HUES64 (cell line): Measurements from ENCODE around the gene RCSD1.

Experiments
- H3K27ac ChIP-seq: 2 replicates; pipeline ENCODE4 v1.7.0; 2013; ENCODE audit warnings: low read depth, low read length, inconsistent platforms
- H3K27me3 ChIP-seq: 2 replicates; pipeline ENCODE4 v1.6.1; 2013; ENCODE audit warnings: mild to moderate bottlenecking, low read length; ENCODE audit not compliant: insufficient read depth
- H3K36me3 ChIP-seq: 2 replicates; pipeline ENCODE4 v1.6.1; 2013; ENCODE audit warnings: mild to moderate bottlenecking, low read length; ENCODE audit not compliant: insufficient read depth
- H3K4me1 ChIP-seq: 2 replicates; pipeline ENCODE4 v1.6.1; 2013; ENCODE audit warnings: mild to moderate bottlenecking, low read length, moderate library complexity; ENCODE audit not compliant: insufficient read depth
- H3K4me3 ChIP-seq: 2 replicates; pipeline ENCODE4 v1.5.1; 2013; ENCODE audit warnings: mild to moderate bottlenecking, low read length, moderate library complexity
- H3K9ac ChIP-seq: 2 replicates; pipeline ENCODE4 v1.6.1; 2013; ENCODE audit warnings: mild to moderate bottlenecking, low read depth, low read length
- H3K9me3 ChIP-seq: 2 replicates; pipeline ENCODE4 v1.6.1; 2013; ENCODE audit warnings: low read depth, low read length; ENCODE audit not compliant: insufficient read depth
- WGBS: fragments of 150-250, 120-280 bp; methylation state at CpG from one replicate; pipeline ENCODE4 v1.1.7; 2013; ENCODE audit warnings: missing lambda C conversion rate; 5-methylcytosine and 5-hydroxymethylcytosine counted together

RCSD1 gene

DNA sequence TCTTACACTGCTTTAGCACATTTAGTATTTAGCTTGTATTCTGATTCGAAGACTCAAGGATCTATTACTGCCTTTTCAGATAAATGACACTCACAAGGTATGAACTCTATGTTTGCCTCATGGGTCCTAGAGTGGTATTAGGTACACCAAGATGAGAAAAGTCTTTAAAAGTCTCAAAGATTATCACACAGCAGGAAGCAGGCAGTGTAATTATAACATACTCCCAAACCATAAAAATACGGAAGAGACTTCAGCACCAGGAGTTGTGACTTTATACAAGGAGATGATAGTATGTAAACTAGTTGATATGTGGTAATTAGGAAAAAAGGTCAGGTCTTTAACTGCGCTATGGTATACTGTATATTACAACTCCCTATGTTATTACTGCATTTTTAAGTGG lies 11.2 kb upstream of the RCSD1 start:
- no peak overlapping the region for H3K4me3 ChIP-seq
- H3K27me3 ChIP-seq = peaks cover under 1% of the 10 kb centered on the region
- H3K9me3 ChIP-seq = peaks cover 7% of the 10 kb centered on the region; the same call in 1 of the 2 replicates
- no peak overlapping the region for H3K27ac ChIP-seq
- peaks cover 13% of the 10 kb centered on the region for H3K4me1 ChIP-seq
- no peak overlapping the region for H3K9ac ChIP-seq
- H3K36me3 ChIP-seq = no peaks in the 10 kb centered on the region
- 100% methylated on average over 1 of the region's 3 CpGs for WGBS

DNA sequence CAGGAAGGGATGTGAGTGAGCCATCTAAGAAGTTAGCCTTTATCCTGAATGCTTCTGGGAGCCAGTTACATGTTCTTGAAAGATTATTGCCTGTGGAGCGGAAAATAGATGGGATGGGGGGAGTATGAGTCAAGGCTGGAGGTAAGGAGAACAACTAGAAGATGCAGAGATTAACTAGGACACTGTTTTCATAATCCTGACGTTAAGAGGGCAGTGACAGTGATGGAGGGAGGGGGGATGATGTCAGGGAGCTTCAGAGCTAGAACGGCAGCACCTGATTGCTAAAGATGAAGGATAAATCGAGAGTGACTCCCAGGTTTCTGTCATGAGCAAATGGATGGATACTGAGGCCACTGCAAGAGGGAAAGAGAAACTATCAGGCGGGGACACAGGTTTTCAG lies 10.0 kb upstream of the RCSD1 start:
- Histone ChIP-seq H3K4me1 (peaks cover 13% of the 10 kb centered on the region), H3K4me3 (no peak overlapping the region), H3K9me3 (peaks cover 6% of the 10 kb centered on the region; the same call in 1 of the 2 replicates), H3K27me3 (peaks cover 3% of the 10 kb centered on the region), H3K36me3 (no peaks in the 10 kb centered on the region), H3K27ac (no peak overlapping the region), H3K9ac (no peak overlapping the region)
- 82% methylated on average over 5 of the region's 5 CpGs for WGBS

DNA sequence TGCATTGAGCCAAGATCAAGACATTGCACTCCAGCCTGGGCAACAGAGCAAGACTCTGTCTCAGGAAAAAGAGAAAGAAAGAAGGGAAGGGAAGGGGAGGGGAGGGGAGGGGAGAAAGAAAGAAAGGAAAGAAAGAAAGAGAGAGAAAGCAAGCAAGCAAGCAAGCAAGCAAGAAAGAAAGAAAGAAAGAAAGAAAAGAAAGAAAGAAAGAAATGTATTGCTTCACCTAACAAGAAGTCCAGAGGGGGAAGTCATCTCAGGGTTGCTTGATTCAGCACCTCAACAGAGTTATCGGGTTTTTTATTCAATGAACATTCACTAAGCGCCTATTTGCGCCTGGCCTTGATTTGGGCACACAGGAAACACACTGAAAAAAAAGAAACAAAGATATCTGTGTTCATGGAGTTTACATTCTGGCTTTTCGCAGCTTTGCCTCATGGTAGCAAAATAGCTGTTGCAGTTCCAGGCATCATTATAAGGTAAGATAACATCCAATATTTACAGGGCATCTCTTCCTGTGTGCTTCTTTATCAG lies 8.2 kb upstream of the RCSD1 start:
- Histone ChIP-seq H3K4me1 (peaks cover 13% of the 10 kb centered on the region), H3K27ac (no peak overlapping the region), H3K9ac (no peak overlapping the region), H3K9me3 (no peaks in the 10 kb centered on the region), H3K4me3 (no peak overlapping the region), H3K27me3 (peaks cover 3% of the 10 kb centered on the region), H3K36me3 (no peaks in the 10 kb centered on the region)
- WGBS = 95% methylated on average over 4 of the region's 4 CpGs

DNA sequence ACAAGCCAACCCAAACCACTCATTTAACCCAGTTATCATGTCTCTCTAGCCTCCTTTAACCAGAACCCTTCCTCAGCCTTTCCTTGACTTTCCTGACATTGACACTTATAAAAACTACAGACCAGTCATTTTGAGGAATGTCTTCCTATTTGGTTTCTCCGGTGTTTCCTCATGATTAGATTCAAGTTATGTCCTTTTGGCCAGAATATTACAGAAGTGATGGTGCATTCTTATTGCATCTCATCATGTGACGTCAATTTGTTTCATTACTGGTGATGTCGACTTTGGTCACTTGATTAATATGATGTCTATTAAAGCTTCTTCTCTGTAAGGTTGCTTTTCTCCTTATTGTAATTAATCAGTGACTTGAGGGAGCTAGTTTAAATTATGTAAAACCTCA lies 6.1 kb upstream of the RCSD1 start:
- no peaks in the 10 kb centered on the region for H3K36me3 ChIP-seq
- H3K4me1 ChIP-seq = no peaks in the 10 kb centered on the region
- H3K27ac ChIP-seq = no peak overlapping the region
- H3K9ac ChIP-seq = no peak overlapping the region
- H3K4me3 ChIP-seq = no peak overlapping the region
- whole genome bisulfite sequencing = 91% methylated on average over 3 of the region's 3 CpGs
- H3K9me3 ChIP-seq = no peaks in the 10 kb centered on the region
- peaks cover 19% of the 10 kb centered on the region for H3K27me3 ChIP-seq

DNA sequence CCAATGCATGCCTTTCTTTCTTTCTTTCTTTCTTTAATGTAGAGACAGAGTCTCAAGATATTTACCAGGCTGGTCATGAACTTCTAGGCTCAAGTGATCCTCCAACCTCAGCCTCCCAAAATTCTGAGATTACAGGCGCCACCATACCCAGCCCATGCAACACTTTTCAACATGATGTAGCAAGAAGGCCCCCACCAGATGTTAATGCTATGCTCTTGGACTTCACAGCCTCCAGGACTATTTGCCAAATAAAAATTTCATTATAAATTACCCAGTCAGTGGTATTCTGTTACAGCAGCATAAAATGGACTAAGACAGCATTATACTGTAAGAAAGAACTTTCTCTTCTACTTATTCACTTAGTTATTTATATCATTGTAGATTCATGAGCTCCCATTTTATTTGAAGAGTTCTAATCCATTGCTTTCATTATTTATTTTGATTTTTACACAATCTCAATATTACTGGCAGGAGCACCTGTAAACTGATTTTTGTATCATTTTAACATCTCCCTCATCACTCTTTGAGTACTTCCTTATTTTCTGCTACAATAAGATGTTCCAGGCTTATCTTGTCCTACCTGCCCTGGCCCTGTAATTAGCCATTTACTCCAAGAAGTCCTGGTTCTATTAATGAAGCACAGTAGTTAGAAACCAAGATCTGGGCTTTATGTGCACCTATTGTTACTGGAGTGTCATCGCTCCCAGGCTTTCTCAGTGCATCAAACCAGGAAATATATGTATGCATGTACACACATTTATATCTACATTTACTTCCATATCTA lies 4.8 kb upstream of the RCSD1 start:
- WGBS = 83% methylated on average over 2 of the region's 2 CpGs
- H3K27ac ChIP-seq = no peak overlapping the region

DNA sequence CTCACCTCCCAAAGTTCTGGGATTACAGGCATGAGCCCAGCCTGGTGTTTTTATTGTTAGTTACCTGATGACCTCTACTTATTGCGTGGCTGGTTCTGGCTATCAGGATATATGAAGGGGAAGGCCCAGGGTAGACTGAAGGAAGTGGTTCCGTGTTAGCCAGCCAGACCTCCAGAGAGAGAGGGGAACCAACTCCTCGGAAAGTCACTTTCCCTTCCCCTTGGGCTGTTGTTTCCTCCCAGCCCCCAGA lies 2.5 kb upstream of the RCSD1 start:
- H3K9me3 ChIP-seq = no peaks in the 10 kb centered on the region
- 94% methylated on average over 3 of the region's 3 CpGs for WGBS
- H3K4me3 ChIP-seq = no peak overlapping the region
- no peak overlapping the region for H3K9ac ChIP-seq
- peaks cover 12% of the 10 kb centered on the region for H3K4me1 ChIP-seq
- no peaks in the 10 kb centered on the region for H3K36me3 ChIP-seq
- H3K27me3 ChIP-seq = peaks cover 54% of the 10 kb centered on the region
- H3K27ac ChIP-seq = no peak overlapping the region

More for the DNA sequence above, 4.8 kb upstream of the RCSD1 start:
- no peaks in the 10 kb centered on the region for H3K9me3 ChIP-seq
- no peak overlapping the region for H3K9ac ChIP-seq
- no peaks in the 10 kb centered on the region for H3K4me1 ChIP-seq
- peaks cover 31% of the 10 kb centered on the region for H3K27me3 ChIP-seq
- no peaks in the 10 kb centered on the region for H3K36me3 ChIP-seq
- no peak overlapping the region for H3K4me3 ChIP-seq

DNA sequence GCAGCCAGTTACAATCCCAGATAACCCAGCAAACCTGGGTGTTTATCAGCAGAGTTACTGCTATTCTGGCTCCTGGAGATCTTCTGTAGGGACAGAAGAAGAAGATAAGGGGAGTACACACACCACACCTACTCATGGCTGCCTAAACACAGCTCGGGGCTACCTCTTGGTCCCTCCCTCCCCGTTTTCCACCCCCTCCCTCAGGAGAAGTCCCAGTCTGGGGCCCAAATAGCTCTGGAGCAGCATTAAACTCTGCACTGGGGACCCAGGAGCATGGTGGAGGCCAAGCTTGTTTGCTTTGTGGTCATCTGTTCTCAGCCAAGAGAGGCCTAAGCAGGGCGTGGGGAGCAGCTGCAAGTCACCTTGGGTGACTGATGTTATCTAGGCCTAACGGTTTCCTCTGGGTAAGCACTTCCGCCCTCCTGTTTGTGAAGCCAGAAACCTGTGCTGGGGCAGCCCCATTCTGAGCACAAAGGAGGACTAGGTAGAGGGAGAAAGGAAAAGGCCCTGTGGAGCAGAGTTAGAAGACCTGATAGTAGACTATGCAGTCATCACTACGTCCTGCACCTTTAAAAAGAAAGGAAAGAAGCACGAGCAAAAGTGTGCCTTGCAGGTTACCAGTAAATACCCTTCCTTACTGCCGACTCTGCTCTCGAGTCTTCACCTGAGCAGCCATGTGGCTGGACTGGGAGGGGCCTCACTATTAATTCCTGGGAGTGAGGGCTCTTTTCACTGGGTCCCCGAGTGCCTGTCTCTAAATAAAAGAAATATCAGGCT lies 2.0 kb upstream of the RCSD1 start:
- Histone ChIP-seq H3K36me3 (no peaks in the 10 kb centered on the region), H3K9ac (no peak overlapping the region), H3K27ac (no peak overlapping the region), H3K4me1 (peaks cover 12% of the 10 kb centered on the region), H3K9me3 (no peaks in the 10 kb centered on the region), H3K4me3 (no peak overlapping the region), H3K27me3 (peaks cover 59% of the 10 kb centered on the region)
- WGBS = 77% methylated on average over 10 of the region's 10 CpGs

DNA sequence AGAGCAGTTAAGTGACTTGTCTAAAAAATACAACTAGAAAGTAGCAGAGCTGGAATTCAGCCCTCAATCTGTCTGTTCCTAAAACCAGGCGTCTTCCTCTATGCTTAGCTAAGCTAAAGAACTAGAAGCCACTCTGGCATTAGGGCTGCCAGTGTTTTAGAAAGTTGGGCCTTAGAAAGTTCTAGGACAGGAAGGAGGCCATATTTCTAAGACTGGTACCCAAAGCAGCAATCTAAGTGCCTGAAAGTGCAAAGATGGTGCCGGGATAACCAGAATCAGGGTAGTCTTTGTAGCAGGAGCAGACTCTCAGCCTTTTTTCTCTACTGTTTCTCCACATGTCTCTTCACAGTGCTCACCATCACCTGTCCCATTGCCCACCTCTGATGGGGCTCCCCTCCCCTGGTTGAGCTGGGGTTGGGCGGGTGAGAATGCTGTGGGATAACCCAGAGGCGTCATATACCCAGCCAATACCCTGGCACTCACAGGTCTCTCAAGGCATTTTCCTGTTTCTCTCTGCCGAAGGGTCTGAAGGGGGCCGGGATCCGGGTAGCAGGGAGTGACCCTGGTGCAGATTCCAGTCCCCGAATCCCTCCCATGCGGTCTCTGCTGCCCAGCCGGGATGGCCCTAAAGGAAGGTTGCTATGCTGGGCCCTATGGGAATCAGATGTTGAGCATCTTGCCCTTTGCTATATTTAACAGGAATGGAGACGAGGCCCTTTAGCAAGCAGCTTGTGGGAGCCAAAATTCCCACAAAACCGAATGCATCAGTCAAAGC lies 1.1 kb upstream of the RCSD1 start:
- Histone ChIP-seq H3K4me1 (peaks cover 12% of the 10 kb centered on the region), H3K9ac (no peak overlapping the region), H3K27ac (no peak overlapping the region)

DNA sequence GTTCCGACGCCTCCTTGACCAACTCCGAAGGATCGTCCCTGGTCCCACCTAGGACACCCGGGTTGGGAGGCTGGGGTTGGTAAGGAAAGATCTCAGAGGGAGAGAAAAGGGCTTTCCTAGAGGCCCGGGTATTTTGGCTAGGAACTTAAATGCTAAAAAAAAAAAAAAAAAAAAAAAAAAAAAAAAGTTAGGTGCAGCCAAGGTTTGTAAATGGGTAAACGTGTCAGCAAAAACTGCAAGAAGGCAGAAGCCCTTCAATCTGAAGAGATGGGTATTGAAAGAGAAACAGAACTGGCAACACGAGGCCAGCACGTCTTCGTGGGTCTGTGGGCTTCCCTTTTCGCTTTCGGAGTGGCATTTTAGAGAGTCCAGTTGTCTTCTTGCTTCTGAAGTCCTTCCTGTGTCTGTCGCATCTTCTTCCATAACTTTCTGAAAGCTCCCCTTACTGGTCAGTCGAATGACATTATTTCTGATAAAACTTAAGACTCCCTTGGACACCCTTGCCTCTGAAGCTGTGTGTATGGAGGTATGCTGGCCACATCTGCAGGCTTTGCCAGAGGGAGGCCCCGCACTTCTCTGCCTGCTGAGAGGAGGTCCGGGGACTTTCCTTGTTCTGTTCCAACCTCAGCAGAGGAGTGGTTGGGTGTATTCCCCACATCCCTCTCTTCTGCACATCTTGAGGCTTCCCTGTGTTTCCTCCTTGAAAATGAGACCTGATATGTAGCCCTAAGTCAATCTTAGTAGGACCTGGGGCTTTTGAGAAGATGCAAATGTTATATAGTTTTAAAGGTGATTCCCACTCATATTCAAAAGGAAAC lies 745 bp downstream of the RCSD1 start:
- H3K36me3 ChIP-seq = no peaks in the 10 kb centered on the region
- 35% methylated on average over 15 of the region's 16 CpGs for WGBS
- H3K27me3 ChIP-seq = peaks cover 84% of the 10 kb centered on the region
- H3K9ac ChIP-seq = peak overlapping the region; percentile 60
- peak overlapping the region; percentile 66 for H3K4me3 ChIP-seq
- H3K9me3 ChIP-seq = no peaks in the 10 kb centered on the region
- peaks cover 22% of the 10 kb centered on the region for H3K4me1 ChIP-seq
- H3K27ac ChIP-seq = no peak overlapping the region

More for the DNA sequence above, 1.1 kb upstream of the RCSD1 start:
- H3K4me3 ChIP-seq = peak overlapping the region; percentile 66; the same call in 1 of the 2 replicates
- H3K9me3 ChIP-seq = no peaks in the 10 kb centered on the region
- H3K36me3 ChIP-seq = no peaks in the 10 kb centered on the region
- peaks cover 66% of the 10 kb centered on the region for H3K27me3 ChIP-seq
- 83% methylated on average over 12 of the region's 12 CpGs for WGBS

DNA sequence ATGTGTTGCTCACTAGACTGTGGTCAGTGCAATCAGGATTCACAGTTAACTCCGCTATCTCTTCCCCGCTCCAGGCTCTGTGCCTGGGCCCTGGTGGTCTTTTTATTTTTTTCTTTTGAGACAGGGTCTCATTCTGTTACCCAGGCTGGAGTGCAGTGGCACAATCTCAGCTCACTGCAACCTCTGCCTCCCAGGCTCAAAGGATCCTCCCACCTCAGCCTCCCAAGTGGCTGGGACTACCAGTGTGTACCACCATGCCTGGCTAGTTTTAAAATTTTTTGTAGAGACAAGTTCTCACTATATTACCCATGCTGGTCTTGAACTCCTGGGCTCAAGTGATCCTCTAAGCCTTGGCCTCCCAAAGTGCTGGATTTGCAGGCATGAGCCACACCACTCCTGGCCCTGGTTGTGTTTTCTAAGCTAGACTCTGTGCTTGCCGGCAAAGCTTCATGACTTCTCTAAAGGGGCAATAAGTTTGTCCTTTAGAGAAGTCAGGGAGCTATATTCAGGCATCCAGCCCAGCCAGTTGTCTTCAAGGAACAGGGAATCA lies 1.4 kb downstream of the RCSD1 start:
- peaks cover 90% of the 10 kb centered on the region for H3K27me3 ChIP-seq

More for the DNA sequence above, 1.4 kb downstream of the RCSD1 start:
- peaks cover 23% of the 10 kb centered on the region for H3K4me1 ChIP-seq
- 77% methylated on average over 3 of the region's 3 CpGs for WGBS
- no peaks in the 10 kb centered on the region for H3K9me3 ChIP-seq
- no peak overlapping the region for H3K4me3 ChIP-seq
- no peaks in the 10 kb centered on the region for H3K36me3 ChIP-seq
- H3K27ac ChIP-seq = no peak overlapping the region
- H3K9ac ChIP-seq = no peak overlapping the region
